ENCODE results near the gene HMGCS2.

DNA sequence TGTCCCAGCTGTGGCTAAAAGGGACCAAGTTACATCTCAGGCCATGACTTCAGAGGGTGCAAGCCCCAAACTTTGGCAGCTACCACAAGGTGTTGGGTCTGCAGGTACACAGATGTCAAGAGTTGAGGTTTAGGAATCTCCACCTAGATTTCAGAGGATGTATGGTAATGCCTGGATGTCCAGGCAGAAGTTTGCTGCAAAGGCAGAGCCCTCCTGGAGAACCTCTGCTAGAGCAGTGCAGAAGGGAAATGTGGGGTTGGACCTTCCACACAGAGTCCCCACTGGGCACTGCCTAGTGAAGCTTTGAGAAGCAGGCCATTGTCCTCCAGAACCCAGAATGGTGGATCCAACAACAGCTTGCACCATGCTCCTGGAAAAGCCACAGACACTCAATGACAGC lies 67.0 kb downstream of the HMGCS2 start:
- TF ChIP-seq POLR2A (IDR thresholded peaks at IDR 0.05; ENCODE audit: low read depth), result no peak
- TF ChIP-seq, protein P1, sequence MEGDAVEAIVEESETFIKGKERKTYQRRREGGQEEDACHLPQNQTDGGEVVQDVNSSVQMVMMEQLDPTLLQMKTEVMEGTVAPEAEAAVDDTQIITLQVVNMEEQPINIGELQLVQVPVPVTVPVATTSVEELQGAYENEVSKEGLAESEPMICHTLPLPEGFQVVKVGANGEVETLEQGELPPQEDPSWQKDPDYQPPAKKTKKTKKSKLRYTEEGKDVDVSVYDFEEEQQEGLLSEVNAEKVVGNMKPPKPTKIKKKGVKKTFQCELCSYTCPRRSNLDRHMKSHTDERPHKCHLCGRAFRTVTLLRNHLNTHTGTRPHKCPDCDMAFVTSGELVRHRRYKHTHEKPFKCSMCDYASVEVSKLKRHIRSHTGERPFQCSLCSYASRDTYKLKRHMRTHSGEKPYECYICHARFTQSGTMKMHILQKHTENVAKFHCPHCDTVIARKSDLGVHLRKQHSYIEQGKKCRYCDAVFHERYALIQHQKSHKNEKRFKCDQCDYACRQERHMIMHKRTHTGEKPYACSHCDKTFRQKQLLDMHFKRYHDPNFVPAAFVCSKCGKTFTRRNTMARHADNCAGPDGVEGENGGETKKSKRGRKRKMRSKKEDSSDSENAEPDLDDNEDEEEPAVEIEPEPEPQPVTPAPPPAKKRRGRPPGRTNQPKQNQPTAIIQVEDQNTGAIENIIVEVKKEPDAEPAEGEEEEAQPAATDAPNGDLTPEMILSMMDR (IDR thresholded peaks at IDR 0.05), result no peak
- no peak for TF ChIP-seq EP300 (IDR thresholded peaks at IDR 0.05)
